NCI-H1105 (cell line): ENCODE data around the gene RUVBL1.

ENCODE experiments used
- DNase-seq: peaks from one replicate; lab custom pipeline; 2025; lab: John Stamatoyannopoulos, UW

RUVBL1 gene

DNA sequence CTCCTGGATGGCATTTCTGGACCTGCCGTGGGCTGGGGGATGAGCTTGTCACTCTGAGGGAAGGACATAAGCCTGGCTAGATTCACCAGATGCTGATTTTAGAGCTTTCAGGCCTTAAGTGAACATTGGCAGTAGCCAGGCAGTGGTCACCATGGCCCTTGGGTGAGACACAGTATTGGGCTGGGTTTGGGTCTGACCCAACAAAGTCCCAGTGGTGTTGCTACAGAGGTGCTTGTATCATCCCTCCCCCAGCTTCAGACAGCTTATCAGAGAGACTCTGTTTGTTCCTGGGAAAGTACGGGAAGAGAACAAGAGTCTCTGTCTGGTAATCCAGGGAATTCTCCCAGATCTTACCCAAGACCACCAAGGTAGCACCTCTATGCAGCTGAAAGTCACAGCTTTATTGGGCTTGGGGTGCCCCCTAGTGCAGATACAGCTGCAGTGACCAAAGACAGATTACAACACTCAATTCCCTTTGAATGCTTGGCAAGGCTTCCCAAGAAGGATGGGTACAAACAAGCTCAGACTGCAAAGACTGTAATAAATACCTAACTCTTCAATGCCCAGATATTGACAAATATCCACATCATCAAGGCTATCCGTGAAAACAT is 9.8 kb upstream of the RUVBL1 start:
- DNase-seq: peak; percentile 49

- DNase-seq: no peak
Observed at GRCh38 chr3:128131897-128132646, 8.5 kb upstream of the RUVBL1 start.

DNA sequence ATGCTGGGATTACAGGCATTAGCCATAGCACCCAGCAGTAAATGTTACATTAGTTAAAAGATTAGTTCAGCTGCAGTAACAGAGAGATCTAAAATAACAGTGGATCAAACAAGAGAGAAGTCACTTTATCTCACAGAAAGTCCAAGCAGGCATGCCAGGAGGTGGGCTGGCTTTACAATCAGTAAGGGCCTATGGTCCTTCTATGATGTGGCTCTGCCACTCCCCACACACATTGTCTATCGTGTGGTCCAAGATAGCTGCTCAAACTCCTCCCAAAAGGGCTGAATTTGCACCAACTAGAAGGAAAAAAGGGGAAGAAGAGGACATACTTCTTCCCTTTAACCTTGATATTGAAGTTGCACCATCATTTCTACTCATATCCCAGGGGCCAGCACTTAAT is 4.6 kb upstream of the RUVBL1 start:
- DNase-seq: no peak

GRCh38 chr3:128127236-128127635 is 3.6 kb upstream of the RUVBL1 start:
- DNase-seq: no peak

GRCh38 chr3:128123156-128123537 is 465 bp downstream of the RUVBL1 start:
- DNase-seq: peak; percentile 35

GRCh38 chr3:128122013-128122412 is 1.6 kb downstream of the RUVBL1 start:
- no peak for DNase-seq

DNA sequence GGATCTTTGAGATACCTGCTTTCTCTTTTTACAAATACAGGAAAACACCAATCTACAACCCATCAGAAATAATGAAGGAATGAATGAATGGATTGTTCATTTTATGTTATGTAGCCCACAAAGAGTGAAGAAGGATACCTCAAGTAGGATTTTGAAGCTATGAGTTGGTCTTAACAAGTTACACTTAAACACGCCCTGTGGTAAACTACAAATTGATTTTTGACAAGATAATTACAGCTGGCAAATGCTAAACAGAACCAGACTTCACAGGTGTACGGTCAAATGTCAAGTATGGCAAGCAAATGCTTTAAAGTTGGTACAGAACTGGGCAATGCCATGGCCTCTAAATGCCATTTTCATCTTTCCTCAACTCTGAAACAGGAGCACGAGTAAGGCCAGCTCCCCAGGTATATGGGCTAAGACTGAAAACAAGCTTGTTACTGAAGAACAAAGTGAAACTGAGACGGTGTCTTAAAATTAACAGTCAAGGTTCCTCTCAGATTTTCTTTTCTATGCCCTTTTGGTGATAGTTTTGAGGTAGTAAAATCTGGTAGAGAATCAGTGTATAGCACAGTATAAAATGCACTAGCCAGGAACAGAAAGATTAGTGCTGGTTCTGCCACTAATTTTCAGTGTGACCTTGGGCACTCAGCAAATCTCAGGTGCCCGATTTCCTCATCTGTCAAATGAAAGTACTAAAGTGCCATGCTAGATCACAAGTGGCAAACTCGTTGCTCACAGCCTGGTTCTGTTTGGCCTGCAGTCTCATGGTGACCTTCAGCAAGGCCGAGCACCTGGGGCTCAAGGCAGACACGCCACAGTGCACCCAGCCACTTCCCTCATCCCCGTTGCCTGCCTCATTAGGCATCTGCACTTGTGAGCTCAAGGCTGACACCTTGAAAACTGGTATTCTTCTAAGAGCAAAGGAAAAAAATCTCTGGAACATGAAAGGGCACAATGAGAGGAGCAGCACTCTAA is 9.5 kb downstream of the RUVBL1 start:
- no peak for DNase-seq

DNA sequence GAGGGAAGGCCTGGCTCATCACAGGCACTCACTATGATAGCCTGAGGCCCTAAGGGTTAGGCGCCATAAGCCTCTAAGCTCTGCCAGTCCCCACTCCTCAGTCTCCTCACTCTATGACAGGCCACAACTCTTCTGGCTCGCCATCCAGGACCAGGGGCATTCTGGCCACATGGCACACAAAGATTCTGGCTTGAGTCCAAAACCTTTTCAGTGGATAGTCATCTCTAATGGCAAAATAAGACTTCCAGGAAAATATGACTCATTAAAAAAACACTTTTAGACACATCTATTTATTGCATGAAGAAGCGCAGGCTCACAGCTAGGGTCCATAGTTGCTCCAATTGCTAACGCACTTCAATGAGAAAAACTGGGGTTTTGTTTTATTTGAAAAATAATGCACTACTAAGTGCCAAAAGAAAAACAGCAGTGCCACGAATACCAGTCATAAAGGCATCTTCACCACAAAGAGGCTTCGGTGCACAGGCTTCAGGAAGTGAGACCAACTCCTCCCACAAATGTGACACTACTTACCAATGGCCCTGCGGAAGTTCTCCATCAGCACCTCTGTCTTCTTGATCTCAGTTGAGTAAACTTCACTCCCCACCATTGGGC is 11.1 kb downstream of the RUVBL1 start:
- DNase-seq: no peak

- no peak for DNase-seq
Observed at GRCh38 chr3:128111147-128111546, 12.5 kb downstream of the RUVBL1 start.

GRCh38 chr3:128107834-128108233 is 15.8 kb downstream of the RUVBL1 start:
- no peak for DNase-seq

DNA sequence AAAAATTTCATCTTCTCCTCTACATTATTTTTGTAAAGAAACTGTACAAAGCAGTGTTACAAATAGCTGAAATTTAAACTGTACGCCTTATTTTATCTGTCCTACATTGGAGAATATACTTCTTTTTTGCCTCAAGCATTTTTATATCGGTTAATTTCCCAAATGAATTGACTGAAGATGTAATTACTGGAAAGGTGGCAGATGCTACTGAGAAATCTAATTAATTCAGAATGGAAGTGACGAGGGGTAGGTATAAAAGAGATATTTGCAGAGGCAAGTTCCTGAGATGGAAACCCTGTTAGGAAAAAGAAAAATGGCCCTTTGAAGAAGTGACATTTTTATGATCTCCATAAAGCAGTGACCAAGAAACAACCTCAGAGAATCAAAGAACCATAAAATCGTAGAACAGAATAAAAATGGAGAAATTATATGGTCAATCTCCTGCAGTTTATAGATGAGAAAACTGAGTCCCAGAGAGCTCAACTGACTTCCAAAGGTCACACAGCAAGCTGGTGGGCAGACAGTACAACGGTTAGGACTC is 20.4 kb downstream of the RUVBL1 start:
- no peak for DNase-seq

- no peak for DNase-seq
Observed at GRCh38 chr3:128100638-128101037, 23.0 kb downstream of the RUVBL1 start.

GRCh38 chr3:128100161-128100560 is 23.5 kb downstream of the RUVBL1 start:
- DNase-seq: no peak

- no peak for DNase-seq
Observed at GRCh38 chr3:128098234-128098633, 25.4 kb downstream of the RUVBL1 start.

DNA sequence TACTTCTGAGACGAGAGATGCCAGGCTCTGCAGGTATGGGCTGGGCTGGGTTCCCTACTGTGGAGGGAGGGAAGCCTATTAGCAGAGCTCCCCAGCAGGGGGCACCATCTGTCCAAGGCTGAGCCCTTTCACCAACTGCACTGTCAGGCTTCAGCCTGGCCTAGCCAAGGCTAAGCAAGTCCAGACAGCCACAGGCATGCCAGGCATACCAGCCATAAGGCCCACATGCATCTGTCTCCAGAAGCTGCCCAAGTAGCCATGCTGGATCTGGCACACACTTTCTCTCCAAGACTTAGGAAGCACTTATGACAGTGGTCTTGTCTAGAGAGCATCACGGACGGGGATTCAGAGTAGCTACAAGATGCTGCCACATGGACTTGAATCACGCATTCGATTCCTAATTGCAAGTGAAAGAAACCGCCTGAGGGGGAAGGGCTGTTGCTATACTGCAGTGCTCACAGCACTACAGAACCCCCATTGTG is 28.3 kb downstream of the RUVBL1 start:
- DNase-seq: peak; percentile 80

GRCh38 chr3:128094295-128095151 is 29.1 kb downstream of the RUVBL1 start:
- no peak for DNase-seq

- no peak for DNase-seq
Observed at GRCh38 chr3:128091586-128091985, 32.0 kb downstream of the RUVBL1 start.

- no peak for DNase-seq
Observed at GRCh38 chr3:128089135-128089534, 34.5 kb downstream of the RUVBL1 start.

GRCh38 chr3:128084675-128085021 is 39.0 kb downstream of the RUVBL1 start:
- no peak for DNase-seq

DNA sequence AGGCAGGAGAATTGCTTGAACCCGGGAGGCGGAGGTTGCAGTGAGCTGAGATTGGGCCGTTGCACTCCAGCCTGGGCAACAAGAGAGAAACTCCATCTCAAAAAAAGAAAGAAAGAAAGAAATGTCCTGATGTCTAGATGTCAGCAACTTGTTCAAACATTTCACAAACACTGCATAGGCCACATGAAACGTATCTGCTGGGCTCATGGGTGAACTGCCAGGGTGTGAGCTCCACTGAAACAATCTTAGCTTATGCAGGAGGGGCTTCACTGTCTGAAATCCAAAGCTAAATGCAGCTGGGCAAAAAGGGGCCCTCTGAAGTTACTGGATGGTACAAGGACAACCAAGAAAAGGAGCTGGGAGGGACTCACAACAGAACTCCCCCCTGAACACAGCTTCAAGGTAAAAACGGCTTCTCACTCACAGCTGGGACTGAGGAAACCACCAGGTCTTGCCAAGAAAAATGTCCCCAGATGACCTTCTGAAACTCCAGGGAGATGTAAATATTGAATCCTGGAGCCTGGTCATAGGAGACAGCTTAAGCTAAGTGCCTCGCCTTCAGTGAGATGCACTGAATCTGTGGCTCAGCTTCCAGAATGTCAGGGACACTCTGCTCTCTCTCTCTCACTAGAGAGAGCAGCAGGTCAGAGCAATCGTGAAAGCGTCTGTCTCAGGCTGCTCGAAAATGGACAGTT is 39.5 kb downstream of the RUVBL1 start:
- DNase-seq: no peak
